Naive thymus-derived CD4-positive, alpha-beta T cell (primary cell): ENCODE data around the gene UPB1. TPM values are rescaled to one million over a fixed set of nuclear protein-coding genes. Genes with fewer than 3 reads are reported as not detected.
"Not testable (repeated sequence)": the region's sequence is repeated elsewhere in the genome, so short reads cannot be mapped to it uniquely, and the experiment has no call there.

Experiments
- ATAC-seq: fragments of 150-1000 bp; cut with Tn5 transposase; 2 replicates; pipeline ENCODE4 v1.10.0; 2021; ENCODE audit warnings: mild to moderate bottlenecking, moderate library complexity
- CTCF ChIA-PET: fragments of 350-600 bp; sonication (Branson Sonifier 250); formaldehyde crosslinking; loops from one replicate; lab custom pipeline; 2021; ENCODE audit warnings: antibody characterized with exemption; lab: Charles Lee
- POLR2A ChIA-PET: fragments of 350-600 bp; sonication (Branson Sonifier 250); formaldehyde crosslinking; loops from one replicate; lab custom pipeline; 2021; ENCODE audit warnings: antibody characterized with exemption, inconsistent platforms; lab: Charles Lee
- DNase-seq, 9 donors: peaks; one replicate each; pipeline versions ENCODE4 v3.0.0 to v3.0.0-alpha.2; 2020 to 2022; ENCODE audit warnings: mixed read lengths in 1 of 9
- H3K27ac ChIP-seq: one replicate; pipeline ENCODE4 v1.7.0; 2013; ENCODE audit warnings: mild to moderate bottlenecking, low read depth, low read length, moderate library complexity
- H3K27me3 ChIP-seq, 2 donors: one replicate each; pipeline ENCODE4 v1.7.0; 2013; ENCODE audit warnings: low read length in 2 of 2, mild to moderate bottlenecking in 2 of 2, moderate library complexity in 2 of 2; ENCODE audit not compliant: control insufficient read depth in 2 of 2, insufficient read depth in 2 of 2
- H3K36me3 ChIP-seq, 3 experiments: 1 replicate in 2 of 3; 2 replicates in 1 of 3; pipeline ENCODE4 v1.7.0; 2013; ENCODE audit warnings: low read length in 3 of 3, mild to moderate bottlenecking in 3 of 3, moderate library complexity in 1 of 3; ENCODE audit not compliant: insufficient read depth in 3 of 3, control insufficient read depth in 2 of 3
- H3K4me1 ChIP-seq, 2 donors: one replicate each; pipeline ENCODE4 v1.7.0; 2013; ENCODE audit warnings: low read length in 2 of 2, mild to moderate bottlenecking in 2 of 2, moderate library complexity in 1 of 2; ENCODE audit not compliant: control insufficient read depth in 2 of 2, insufficient read depth in 2 of 2
- H3K4me3 ChIP-seq: 2 replicates; pipeline ENCODE4 v1.7.0; 2013; ENCODE audit warnings: mild to moderate bottlenecking, low read length
- H3K9me3 ChIP-seq, 3 experiments: 1 replicate in 2 of 3; 2 replicates in 1 of 3; pipeline ENCODE4 v1.7.0; 2013; ENCODE audit warnings: low read length in 3 of 3; ENCODE audit not compliant: control insufficient read depth in 2 of 3
- H3K27ac Mint-ChIP-seq, 9 donors: one replicate each; pipeline ENCODE4 v1.8.0; 2020 to 2022; ENCODE audit warnings: mixed read lengths in 9 of 9, mild to moderate bottlenecking in 8 of 9, moderate library complexity in 5 of 9, inconsistent platforms in 2 of 9
- H3K27me3 Mint-ChIP-seq, 5 donors: one replicate each; pipeline ENCODE4 v1.8.0; 2021 to 2022; ENCODE audit warnings: mixed read lengths in 5 of 5, mild to moderate bottlenecking in 1 of 5
- H3K36me3 Mint-ChIP-seq, 5 donors: one replicate each; pipeline ENCODE4 v1.8.0; 2020 to 2022; ENCODE audit warnings: mixed read lengths in 5 of 5, mild to moderate bottlenecking in 3 of 5, inconsistent platforms in 1 of 5
- H3K4me1 Mint-ChIP-seq, 7 donors: one replicate each; pipeline ENCODE4 v1.8.0; 2020 to 2022; ENCODE audit warnings: mixed read lengths in 7 of 7, mild to moderate bottlenecking in 3 of 7, inconsistent platforms in 1 of 7
- H3K4me3 Mint-ChIP-seq, 10 donors: one replicate each; pipeline ENCODE4 v1.8.0; 2020 to 2022; ENCODE audit warnings: mild to moderate bottlenecking in 10 of 10, mixed read lengths in 10 of 10, moderate library complexity in 6 of 10, inconsistent platforms in 2 of 10
- H3K9me3 Mint-ChIP-seq, 11 donors: one replicate each; pipeline ENCODE4 v1.8.0; 2020 to 2022; ENCODE audit warnings: mixed read lengths in 11 of 11, mild to moderate bottlenecking in 4 of 11, inconsistent platforms in 1 of 11, moderate library complexity in 1 of 11
- intact Hi-C, 2 donors: fragments of 100-400 bp; cut with micrococcal nuclease; formaldehyde crosslinking; loops; one replicate each; pipeline ENCODE4 v1.15.1; 2023
- polyA plus RNA-seq, 2 donors: library from polyadenylated mRNA; unstranded; fragments of 300-500 nt; fragmentation: Illumina TruSeq; gene quantifications; one replicate each; pipeline ENCODE4 v1.2.3, GENCODE V29; 2021
- total RNA-seq, 6 experiments: library from RNA in 5 of 6; stranded (reverse) in 5 of 6; gene quantifications; 1 replicate in 5 of 6; 2 replicates in 1 of 6; pipeline ENCODE4 v1.2.3 and lab custom pipeline; 2021 to 2026

UPB1 gene
- total and polyA plus RNA-seq, 7 experiments from 2014 or later = 0.14 to 3.4 (median 1.6) TPM

DNA sequence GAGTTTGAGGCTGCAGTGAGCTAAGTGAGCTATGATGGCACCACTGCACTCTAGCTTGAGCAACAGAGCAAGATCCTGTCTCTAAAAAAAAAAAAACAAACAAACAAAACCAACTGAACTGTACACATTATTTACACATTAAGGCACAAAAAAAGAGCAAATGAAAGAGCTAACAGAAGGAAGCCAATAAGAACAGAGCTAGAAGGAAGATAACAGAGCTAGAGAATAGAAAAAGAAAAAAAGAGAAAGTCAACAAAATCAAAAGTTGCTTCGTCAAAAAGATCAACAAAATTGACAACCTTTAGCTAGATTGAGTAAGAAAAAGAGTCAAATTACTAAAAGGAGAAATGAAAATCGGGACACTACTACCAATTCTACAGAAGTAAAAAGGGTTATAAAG is 34.8 kb downstream of the UPB1 start:
- Mint-ChIP-seq H3K4me3 (no peak overlapping the region), H3K36me3 (no peaks in the 10 kb centered on the region), H3K9me3 (no peaks in the 10 kb centered on the region), H3K27me3 (peaks cover 0 to 8% (median 0%) of the 10 kb centered on the region in 5 donors), H3K4me1 (peaks cover 0 to 8% (median 5%) of the 10 kb centered on the region in 7 donors), H3K27ac (peak overlapping the region in 1 of 9 donors; percentile 79)
- no peak overlapping the region for H3K27ac ChIP-seq
- H3K9me3 ChIP-seq = no peaks in the 10 kb centered on the region
- POLR2A ChIA-PET = interaction anchor here (0.6 kb wide), 2 partner anchors 103 to 938 kb away, joined by 3 read pairs; no protein-coding TSS in a partner anchor
- intact Hi-C loops = loop anchor here in 1 of 2 donors (5.0 kb wide), 1 partner anchor 548 kb away; the partner anchor contains the start of gene GSTT2
- no peaks in the 10 kb centered on the region for H3K36me3 ChIP-seq
- CTCF ChIA-PET = no interaction called here
- no peak for ATAC-seq
- DNase-seq = no peak
- no peaks in the 10 kb centered on the region for H3K4me1 ChIP-seq
- H3K4me3 ChIP-seq = no peak overlapping the region
- no peaks in the 10 kb centered on the region for H3K27me3 ChIP-seq

- POLR2A ChIA-PET, H3K36me3 ChIP-seq, H3K4me3 ChIP-seq, H3K27me3 ChIP-seq, H3K27me3 Mint-ChIP-seq, H3K27ac Mint-ChIP-seq, ATAC-seq, DNase-seq, H3K9me3 Mint-ChIP-seq, H3K27ac ChIP-seq, intact Hi-C loops, CTCF ChIA-PET, H3K36me3 Mint-ChIP-seq, H3K4me1 Mint-ChIP-seq, H3K4me3 Mint-ChIP-seq, H3K4me1 ChIP-seq, H3K9me3 ChIP-seq: not testable (repeated sequence)
Measured at GRCh38 chr22:24530968-24531367, 35.8 kb downstream of the UPB1 start.

GRCh38 chr22:24532075-24532474 is 36.9 kb downstream of the UPB1 start:
- DNase-seq (no peak), ATAC-seq (no peak)
- Mint-ChIP-seq H3K27ac (no peak overlapping the region), H3K36me3 (no peaks in the 10 kb centered on the region), H3K9me3 (no peaks in the 10 kb centered on the region), H3K27me3 (peaks cover 0 to 8% (median 0%) of the 10 kb centered on the region in 5 donors), H3K4me1 (no peaks in the 10 kb centered on the region), H3K4me3 (no peak overlapping the region)
- no peak overlapping the region for H3K4me3 ChIP-seq
- POLR2A ChIA-PET = no interaction called here
- no peaks in the 10 kb centered on the region for H3K4me1 ChIP-seq
- no peaks in the 10 kb centered on the region for H3K27me3 ChIP-seq
- no peaks in the 10 kb centered on the region for H3K36me3 ChIP-seq
- H3K27ac ChIP-seq = no peak overlapping the region
- CTCF ChIA-PET = no interaction called here
- H3K9me3 ChIP-seq = no peaks in the 10 kb centered on the region
- intact Hi-C loops = no loop called here

GRCh38 chr22:24535348-24535747 is 40.2 kb downstream of the UPB1 start:
- Histone ChIP-seq H3K9me3 (no peaks in the 10 kb centered on the region), H3K36me3 (peaks cover 0 to 8% (median 0%) of the 10 kb centered on the region in 3 experiments), H3K4me3 (no peak overlapping the region), H3K4me1 (no peaks in the 10 kb centered on the region), H3K27me3 (no peaks in the 10 kb centered on the region), H3K27ac (no peak overlapping the region)
- peaks cover 0 to 2% (median 0%) of the 10 kb centered on the region in 5 donors for H3K27me3 Mint-ChIP-seq
- H3K4me3 Mint-ChIP-seq = no peak overlapping the region
- no peak overlapping the region for H3K27ac Mint-ChIP-seq
- ATAC-seq (no peak), DNase-seq (no peak)
- H3K9me3 Mint-ChIP-seq = no peaks in the 10 kb centered on the region
- ChIA-PET CTCF (no interaction called here), POLR2A (no interaction called here)
- H3K36me3 Mint-ChIP-seq = peaks cover 0 to 9% (median 4%) of the 10 kb centered on the region in 5 donors
- H3K4me1 Mint-ChIP-seq = no peaks in the 10 kb centered on the region
- intact Hi-C loops = no loop called here

- H3K27ac ChIP-seq = no peak overlapping the region
- no peak overlapping the region for H3K4me3 ChIP-seq
- H3K27ac Mint-ChIP-seq = no peak overlapping the region
- H3K9me3 Mint-ChIP-seq = no peaks in the 10 kb centered on the region
- no peaks in the 10 kb centered on the region for H3K27me3 ChIP-seq
- no peak for ATAC-seq
- no peaks in the 10 kb centered on the region for H3K4me1 ChIP-seq
- ChIA-PET CTCF (no interaction called here), POLR2A (no interaction called here)
- no peaks in the 10 kb centered on the region for H3K9me3 ChIP-seq
- intact Hi-C loops = no loop called here
- DNase-seq = no peak
- no peaks in the 10 kb centered on the region for H3K27me3 Mint-ChIP-seq
- no peak overlapping the region for H3K4me3 Mint-ChIP-seq
- peaks cover 0 to 16% (median 0%) of the 10 kb centered on the region in 3 experiments for H3K36me3 ChIP-seq
- H3K4me1 Mint-ChIP-seq = no peaks in the 10 kb centered on the region
- H3K36me3 Mint-ChIP-seq = peaks cover 0 to 14% (median 4%) of the 10 kb centered on the region in 5 donors
Measured at GRCh38 chr22:24536089-24536488, 41.0 kb downstream of the UPB1 start.

DNA sequence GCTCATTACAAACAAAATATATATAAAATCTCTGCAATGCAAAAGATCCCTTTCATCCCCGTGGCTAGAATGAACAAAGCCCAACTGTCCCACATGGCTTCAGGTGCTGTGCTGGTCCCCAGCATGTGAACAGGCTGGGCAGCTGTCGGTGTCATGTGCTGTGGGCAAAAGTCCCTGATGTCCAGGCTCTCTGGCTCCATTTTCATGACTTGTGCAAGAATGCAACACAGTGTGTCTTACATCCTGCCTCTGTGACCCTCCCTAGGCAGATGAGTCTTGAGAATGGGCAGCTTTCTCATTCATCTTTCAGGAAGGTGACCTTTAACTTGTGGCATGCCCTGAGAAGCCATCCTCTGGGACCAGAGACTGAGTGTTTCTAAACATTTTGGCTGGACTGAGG is 45.3 kb downstream of the UPB1 start:
- intact Hi-C loops = no loop called here
- ChIA-PET POLR2A (no interaction called here), CTCF (no interaction called here)
- Mint-ChIP-seq H3K9me3 (no peaks in the 10 kb centered on the region), H3K27ac (peak overlapping the region in 1 of 9 donors; percentile 8), H3K4me1 (peaks cover 0 to 3% (median 0%) of the 10 kb centered on the region in 7 donors), H3K27me3 (no peaks in the 10 kb centered on the region), H3K4me3 (no peak overlapping the region), H3K36me3 (peaks cover 0 to 21% (median 4%) of the 10 kb centered on the region in 5 donors)
- Histone ChIP-seq H3K36me3 (peaks cover 0 to 58% (median 4%) of the 10 kb centered on the region in 3 experiments), H3K27me3 (no peaks in the 10 kb centered on the region), H3K27ac (no peak overlapping the region), H3K9me3 (no peaks in the 10 kb centered on the region), H3K4me3 (no peak overlapping the region), H3K4me1 (no peaks in the 10 kb centered on the region)
- ATAC-seq = no peak
- DNase-seq = no peak
